ENCODE data around the gene ZFPM1. TPM values are rescaled to one million over a fixed set of nuclear protein-coding genes. Genes with fewer than 3 reads are reported as not detected.

ZFPM1 gene
- total RNA-seq, 4 donors from 2014 or later: 0.31 to 0.71 (median 0.56) TPM

GRCh38 chr16:88413631-88414030, 39.4 kb upstream of the ZFPM1 start:
- intact Hi-C loops (cut with DNase I; ENCODE audit: low total_unique reads): no loop called here
- in situ Hi-C loops (cut with MboI; ENCODE audit: low sequenced_read_pairs in 4 of 4): loop anchor here in 2 of 4 donors (25.0 kb wide), 1 partner anchor 226 kb away; no protein-coding TSS in a partner anchor
- no peaks in the 10 kb centered on the region for H3K4me1 ChIP-seq
- no peak for ATAC-seq
- H3K36me3 ChIP-seq: no peaks in the 10 kb centered on the region
- H3K9me3 ChIP-seq: no peaks in the 10 kb centered on the region
- no peak overlapping the region for H3K4me3 ChIP-seq
- TF ChIP-seq POLR2A (IDR thresholded peaks at IDR 0.05) (no peak), CTCF (IDR thresholded peaks at IDR 0.05 in 4 of 5, conservative IDR thresholded peaks at IDR 0.05 in 1 of 5) (no peak)
- no peak for DNase-seq
- H3K27ac ChIP-seq: no peak overlapping the region
- H3K27me3 ChIP-seq: peaks cover 0 to 1% (median 0%) of the 10 kb centered on the region in 3 donors

- in situ Hi-C loops (cut with MboI; ENCODE audit: low sequenced_read_pairs in 4 of 4): loop anchor here in 2 of 4 donors (25.0 kb wide), 1 partner anchor 227 kb away; no protein-coding TSS in a partner anchor
These were observed 38.3 kb upstream of the ZFPM1 start for GRCh38 chr16:88414521-88415380.

GRCh38 chr16:88415381-88415705, 37.7 kb upstream of the ZFPM1 start:
- Histone ChIP-seq H3K27me3 (peaks cover 0 to 3% (median 0%) of the 10 kb centered on the region in 3 donors), H3K4me1 (no peaks in the 10 kb centered on the region), H3K27ac (no peak overlapping the region), H3K4me3 (no peak overlapping the region), H3K9me3 (no peaks in the 10 kb centered on the region), H3K36me3 (no peaks in the 10 kb centered on the region)
- ATAC-seq (no peak), DNase-seq (no peak)
- in situ Hi-C loops (cut with MboI; ENCODE audit: low sequenced_read_pairs in 4 of 4) (loop anchor here in 2 of 4 donors (25.0 kb wide), 1 partner anchor 228 kb away; no protein-coding TSS in a partner anchor), intact Hi-C loops (cut with DNase I; ENCODE audit: low total_unique reads) (no loop called here)
- TF ChIP-seq POLR2A (IDR thresholded peaks at IDR 0.05) (no peak), CTCF (IDR thresholded peaks at IDR 0.05 in 4 of 5, conservative IDR thresholded peaks at IDR 0.05 in 1 of 5) (no peak)

More at GRCh38 chr16:88414521-88415380, 38.3 kb upstream of the ZFPM1 start:
- Histone ChIP-seq H3K27me3 (peaks cover 0 to 3% (median 0%) of the 10 kb centered on the region in 3 donors), H3K36me3 (no peaks in the 10 kb centered on the region), H3K4me3 (no peak overlapping the region), H3K4me1 (no peaks in the 10 kb centered on the region), H3K9me3 (no peaks in the 10 kb centered on the region), H3K27ac (no peak overlapping the region)
- DNase-seq (no peak), ATAC-seq (no peak)
- intact Hi-C loops (cut with DNase I; ENCODE audit: low total_unique reads): no loop called here
- no peak for TF ChIP-seq CTCF (IDR thresholded peaks at IDR 0.05 in 4 of 5, conservative IDR thresholded peaks at IDR 0.05 in 1 of 5)
- no peak for TF ChIP-seq POLR2A (IDR thresholded peaks at IDR 0.05)

- in situ Hi-C loops (cut with MboI; ENCODE audit: low sequenced_read_pairs in 4 of 4): loop anchor here in 2 of 4 donors (25.0 kb wide), 1 partner anchor 229 kb away; no protein-coding TSS in a partner anchor
- no peak overlapping the region for H3K4me3 ChIP-seq
- no peak for ATAC-seq
- H3K27me3 ChIP-seq: peaks cover 0 to 3% (median 0%) of the 10 kb centered on the region in 3 donors
- no peak for DNase-seq
- no peaks in the 10 kb centered on the region for H3K4me1 ChIP-seq
- intact Hi-C loops (cut with DNase I; ENCODE audit: low total_unique reads): no loop called here
- no peaks in the 10 kb centered on the region for H3K36me3 ChIP-seq
- TF ChIP-seq CTCF (IDR thresholded peaks at IDR 0.05 in 4 of 5, conservative IDR thresholded peaks at IDR 0.05 in 1 of 5) (no peak), POLR2A (IDR thresholded peaks at IDR 0.05) (no peak)
- no peaks in the 10 kb centered on the region for H3K9me3 ChIP-seq
- no peak overlapping the region for H3K27ac ChIP-seq
These were observed 37.3 kb upstream of the ZFPM1 start for GRCh38 chr16:88415713-88416323.
